Measurements from ENCODE around the gene HPCAL4.

- TF ChIP-seq, protein P1, sequence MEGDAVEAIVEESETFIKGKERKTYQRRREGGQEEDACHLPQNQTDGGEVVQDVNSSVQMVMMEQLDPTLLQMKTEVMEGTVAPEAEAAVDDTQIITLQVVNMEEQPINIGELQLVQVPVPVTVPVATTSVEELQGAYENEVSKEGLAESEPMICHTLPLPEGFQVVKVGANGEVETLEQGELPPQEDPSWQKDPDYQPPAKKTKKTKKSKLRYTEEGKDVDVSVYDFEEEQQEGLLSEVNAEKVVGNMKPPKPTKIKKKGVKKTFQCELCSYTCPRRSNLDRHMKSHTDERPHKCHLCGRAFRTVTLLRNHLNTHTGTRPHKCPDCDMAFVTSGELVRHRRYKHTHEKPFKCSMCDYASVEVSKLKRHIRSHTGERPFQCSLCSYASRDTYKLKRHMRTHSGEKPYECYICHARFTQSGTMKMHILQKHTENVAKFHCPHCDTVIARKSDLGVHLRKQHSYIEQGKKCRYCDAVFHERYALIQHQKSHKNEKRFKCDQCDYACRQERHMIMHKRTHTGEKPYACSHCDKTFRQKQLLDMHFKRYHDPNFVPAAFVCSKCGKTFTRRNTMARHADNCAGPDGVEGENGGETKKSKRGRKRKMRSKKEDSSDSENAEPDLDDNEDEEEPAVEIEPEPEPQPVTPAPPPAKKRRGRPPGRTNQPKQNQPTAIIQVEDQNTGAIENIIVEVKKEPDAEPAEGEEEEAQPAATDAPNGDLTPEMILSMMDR (IDR thresholded peaks at IDR 0.05): no peak
- no peak for TF ChIP-seq POLR2A (IDR thresholded peaks at IDR 0.05)
These were observed 39.1 kb downstream of the HPCAL4 start for GRCh38 chr1:39652105-39652504.

All from body of pancreas (tissue), 4 donors.